Superior temporal gyrus (tissue), 1 donor: ENCODE results near the gene ZNF467.

Source experiments
- DNase-seq: peaks from one replicate; pipeline ENCODE4 v3.0.0-alpha.2; 2016; ENCODE audit errors: extremely low spot score

ZNF467 gene

GRCh38 chr7:149727899-149728476 is 45.4 kb downstream of the ZNF467 start:
- no peak for DNase-seq

GRCh38 chr7:149727053-149727898 is 46.1 kb downstream of the ZNF467 start:
- DNase-seq: no peak

GRCh38 chr7:149725916-149726315 is 47.5 kb downstream of the ZNF467 start:
- no peak for DNase-seq

GRCh38 chr7:149725426-149725821 is 48.0 kb downstream of the ZNF467 start:
- no peak for DNase-seq

GRCh38 chr7:149724661-149725425 is 48.5 kb downstream of the ZNF467 start:
- DNase-seq: no peak

GRCh38 chr7:149723795-149724495 is 49.4 kb downstream of the ZNF467 start:
- DNase-seq: no peak

- DNase-seq: no peak
Measured at GRCh38 chr7:149723082-149723767, 50.2 kb downstream of the ZNF467 start.

- DNase-seq: no peak
Measured at GRCh38 chr7:149722356-149722957, 50.9 kb downstream of the ZNF467 start.

GRCh38 chr7:149721084-149721601 is 52.2 kb downstream of the ZNF467 start:
- no peak for DNase-seq

- DNase-seq: peak; percentile 90
Measured at GRCh38 chr7:149720372-149721083, 52.9 kb downstream of the ZNF467 start.

GRCh38 chr7:149719912-149720335 is 53.5 kb downstream of the ZNF467 start:
- no peak for DNase-seq

GRCh38 chr7:149719050-149719899 is 54.1 kb downstream of the ZNF467 start:
- no peak for DNase-seq

- DNase-seq: no peak
Measured at GRCh38 chr7:149718730-149719049, 54.7 kb downstream of the ZNF467 start.

GRCh38 chr7:149717481-149717880 is 55.9 kb downstream of the ZNF467 start:
- no peak for DNase-seq

- no peak for DNase-seq
Measured at GRCh38 chr7:149716932-149717307, 56.5 kb downstream of the ZNF467 start.

- no peak for DNase-seq
Measured at GRCh38 chr7:149716007-149716931, 57.1 kb downstream of the ZNF467 start.

- no peak for DNase-seq
Measured at GRCh38 chr7:149715476-149715875, 57.9 kb downstream of the ZNF467 start.

- peak; percentile 22 for DNase-seq
Measured at GRCh38 chr7:149714910-149715471, 58.4 kb downstream of the ZNF467 start.
